Mesothelial cell of epicardium (in vitro differentiated cells): ENCODE data around the gene LIN9. TPM values are rescaled to one million over a fixed set of nuclear protein-coding genes. Genes with fewer than 3 reads are reported as not detected.

Experiments used
- DNase-seq, 2 experiments: peaks; one replicate each; pipeline ENCODE4 v3.0.0; 2021; ENCODE audit warnings: low spot score in 2 of 2; ENCODE audit not compliant: unreplicated experiment in 2 of 2
- H3K27ac Mint-ChIP-seq: 2 replicates; pipeline ENCODE4 v1.8.0; 2021; ENCODE audit warnings: mixed read lengths
- H3K27me3 Mint-ChIP-seq: 2 replicates; pipeline ENCODE4 v1.8.0; 2021; ENCODE audit warnings: low read depth, mixed read lengths
- H3K36me3 Mint-ChIP-seq: 2 replicates; pipeline ENCODE4 v1.8.0; 2021; ENCODE audit warnings: mixed read lengths
- H3K4me1 Mint-ChIP-seq: 2 replicates; pipeline ENCODE4 v1.8.0; 2021; ENCODE audit warnings: mixed read lengths
- H3K4me3 Mint-ChIP-seq: 2 replicates; pipeline ENCODE4 v1.8.0; 2021; ENCODE audit warnings: mild to moderate bottlenecking, moderate library complexity, mixed read lengths
- H3K9me3 Mint-ChIP-seq: 2 replicates; pipeline ENCODE4 v1.8.0; 2021; ENCODE audit warnings: mixed read lengths
- total RNA-seq: library from RNA; stranded (reverse); gene quantifications from 3 replicates; pipeline ENCODE4 v1.2.1, GENCODE V29; 2021
- TF ChIP-seq, protein P1 (sequence below): fragments of 200-600 bp; sonication (generic); IDR thresholded peaks from one replicate; pipeline ENCODE4 v1.5.0; 2021; ENCODE audit warnings: antibody characterized with exemption; ENCODE audit not compliant: unreplicated experiment

Gene LIN9
- total RNA-seq, 1 donor from 2014 or later = 8.9 TPM

GRCh38 chr1:226226601-226227000, 82.4 kb downstream of the LIN9 start:
- H3K4me1 Mint-ChIP-seq = peaks cover 6% of the 10 kb centered on the region
- no peak overlapping the region for H3K27ac Mint-ChIP-seq
- H3K27me3 Mint-ChIP-seq = peaks cover 21% of the 10 kb centered on the region
- no peak for DNase-seq
- H3K4me3 Mint-ChIP-seq = no peak overlapping the region
- TF ChIP-seq, protein P1, sequence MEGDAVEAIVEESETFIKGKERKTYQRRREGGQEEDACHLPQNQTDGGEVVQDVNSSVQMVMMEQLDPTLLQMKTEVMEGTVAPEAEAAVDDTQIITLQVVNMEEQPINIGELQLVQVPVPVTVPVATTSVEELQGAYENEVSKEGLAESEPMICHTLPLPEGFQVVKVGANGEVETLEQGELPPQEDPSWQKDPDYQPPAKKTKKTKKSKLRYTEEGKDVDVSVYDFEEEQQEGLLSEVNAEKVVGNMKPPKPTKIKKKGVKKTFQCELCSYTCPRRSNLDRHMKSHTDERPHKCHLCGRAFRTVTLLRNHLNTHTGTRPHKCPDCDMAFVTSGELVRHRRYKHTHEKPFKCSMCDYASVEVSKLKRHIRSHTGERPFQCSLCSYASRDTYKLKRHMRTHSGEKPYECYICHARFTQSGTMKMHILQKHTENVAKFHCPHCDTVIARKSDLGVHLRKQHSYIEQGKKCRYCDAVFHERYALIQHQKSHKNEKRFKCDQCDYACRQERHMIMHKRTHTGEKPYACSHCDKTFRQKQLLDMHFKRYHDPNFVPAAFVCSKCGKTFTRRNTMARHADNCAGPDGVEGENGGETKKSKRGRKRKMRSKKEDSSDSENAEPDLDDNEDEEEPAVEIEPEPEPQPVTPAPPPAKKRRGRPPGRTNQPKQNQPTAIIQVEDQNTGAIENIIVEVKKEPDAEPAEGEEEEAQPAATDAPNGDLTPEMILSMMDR = no peak
- no peaks in the 10 kb centered on the region for H3K9me3 Mint-ChIP-seq
- peaks cover 6% of the 10 kb centered on the region for H3K36me3 Mint-ChIP-seq

DNA sequence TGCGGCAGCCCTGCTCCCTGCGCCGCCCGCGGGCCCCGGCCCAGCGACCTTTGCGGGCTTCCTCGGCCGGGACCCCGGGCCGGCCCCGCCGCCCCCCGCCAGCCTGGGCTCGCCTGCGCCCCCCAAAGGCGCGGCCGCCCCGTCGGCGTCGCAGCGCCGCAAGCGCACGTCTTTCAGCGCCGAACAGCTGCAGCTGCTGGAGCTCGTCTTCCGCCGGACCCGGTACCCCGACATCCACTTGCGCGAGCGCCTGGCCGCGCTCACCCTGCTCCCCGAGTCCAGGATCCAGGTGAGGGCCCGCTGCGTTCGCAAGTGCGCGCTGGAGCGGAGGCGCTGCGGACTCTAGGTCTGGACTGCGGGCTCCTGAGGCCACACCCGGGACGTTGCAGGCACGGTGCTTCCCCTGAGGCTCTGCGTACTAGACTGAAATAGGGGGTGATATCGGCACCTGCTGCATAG, 85.1 kb downstream of the LIN9 start:
- H3K4me1 Mint-ChIP-seq = peaks cover 15% of the 10 kb centered on the region
- H3K36me3 Mint-ChIP-seq = peaks cover 5% of the 10 kb centered on the region
- peaks cover 21% of the 10 kb centered on the region for H3K27me3 Mint-ChIP-seq
- no peaks in the 10 kb centered on the region for H3K9me3 Mint-ChIP-seq
- no peak overlapping the region for H3K27ac Mint-ChIP-seq
- peak overlapping the region; percentile 85 for H3K4me3 Mint-ChIP-seq
- peak in 1 of 2 experiments; percentile 53 for DNase-seq
- TF ChIP-seq, protein P1 = no peak

DNA sequence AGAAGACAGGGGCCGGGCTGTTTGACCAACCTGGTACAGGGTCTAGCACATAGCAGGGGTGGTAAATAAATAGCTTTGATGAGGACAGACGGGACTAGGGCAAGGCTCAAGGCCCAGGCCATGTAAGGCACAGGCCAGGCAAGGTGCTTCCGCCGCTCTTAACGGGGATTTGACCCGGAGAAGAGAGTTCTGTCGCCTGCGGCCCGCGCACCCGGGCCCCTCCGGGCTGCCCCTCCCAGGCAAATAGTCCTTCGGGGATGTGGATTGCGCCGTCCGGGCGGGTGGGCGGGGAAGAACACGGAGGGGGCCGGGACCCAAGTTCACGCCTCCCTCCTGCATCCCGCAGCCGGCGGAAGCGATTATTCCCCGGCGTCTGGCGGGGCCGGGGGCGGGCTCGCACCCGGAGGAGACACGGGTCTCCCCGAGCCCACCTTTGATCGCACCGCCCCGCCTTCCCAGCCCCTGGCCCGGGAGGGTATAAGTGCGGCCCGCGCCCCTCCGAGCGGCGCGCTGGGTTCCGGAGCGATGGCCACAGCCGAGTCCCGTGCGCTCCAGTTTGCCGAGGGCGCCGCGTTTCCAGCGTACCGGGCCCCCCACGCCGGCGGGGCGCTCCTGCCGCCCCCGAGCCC, 85.7 kb downstream of the LIN9 start, which contains the start of gene MIXL1:
Gene MIXL1 (plus strand): TSS at position 508 of the 629 bp plus-strand sequence. CDS start 18 bp downstream, at position 526.
- Mint-ChIP-seq H3K27ac (no peak within 1 kb of the TSS), H3K4me1 (peaks cover 15% of the 10 kb centered on the region), H3K27me3 (peaks cover 21% of the 10 kb centered on the region), H3K36me3 (peaks cover 5% of the 10 kb centered on the region), H3K9me3 (no peaks in the 10 kb centered on the region), H3K4me3 (peak within 1 kb of the TSS; percentile 85)
- TF ChIP-seq, protein P1 = no peak
- DNase-seq = peak in 1 of 2 experiments; percentile 58

GRCh38 chr1:226222686-226223085, 86.3 kb downstream of the LIN9 start:
- Mint-ChIP-seq H3K4me3 (peak overlapping the region; percentile 46), H3K9me3 (no peaks in the 10 kb centered on the region), H3K27me3 (peaks cover 21% of the 10 kb centered on the region), H3K36me3 (peaks cover 5% of the 10 kb centered on the region), H3K27ac (no peak overlapping the region), H3K4me1 (peaks cover 15% of the 10 kb centered on the region)
- TF ChIP-seq, protein P1 = no peak
- no peak for DNase-seq

DNA sequence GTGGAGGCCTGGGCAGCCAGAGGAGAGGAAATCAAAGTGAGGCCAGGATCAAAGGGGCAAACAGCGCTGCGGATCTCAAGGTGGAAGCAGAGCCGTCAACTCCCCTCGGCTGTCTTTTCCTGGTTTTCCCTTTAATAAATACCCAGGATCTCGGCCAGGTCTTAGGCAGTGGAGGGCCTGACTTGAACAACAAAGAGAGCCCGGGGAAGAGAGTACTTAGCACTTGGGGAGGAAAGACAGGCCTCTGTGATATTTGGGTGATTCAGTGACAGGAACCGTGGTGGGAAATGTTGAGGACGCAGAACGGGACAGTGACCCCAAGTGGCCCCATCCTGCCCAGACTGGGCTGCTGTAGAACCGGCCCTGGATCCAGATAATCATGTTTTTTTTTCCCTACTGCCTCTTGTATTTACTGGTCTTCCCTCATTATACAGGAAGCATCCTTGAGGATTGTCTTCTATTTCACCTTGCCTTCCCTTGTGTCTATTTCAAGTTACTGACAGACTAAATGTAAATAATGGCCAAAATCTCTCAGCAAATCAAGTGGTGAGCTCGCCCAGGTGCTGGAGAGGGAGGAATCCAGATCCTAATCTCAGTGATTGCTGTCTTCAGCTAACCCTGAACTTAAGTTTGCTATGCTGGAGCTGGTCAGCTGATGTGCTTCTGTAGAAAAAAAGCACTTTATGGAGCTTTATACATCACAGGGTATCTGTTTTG, 88.3 kb downstream of the LIN9 start:
- no peak overlapping the region for H3K4me3 Mint-ChIP-seq
- H3K27me3 Mint-ChIP-seq = peaks cover 16% of the 10 kb centered on the region
- TF ChIP-seq, protein P1 = no peak
- no peak overlapping the region for H3K27ac Mint-ChIP-seq
- DNase-seq = no peak
- H3K9me3 Mint-ChIP-seq = no peaks in the 10 kb centered on the region
- H3K4me1 Mint-ChIP-seq = peaks cover 16% of the 10 kb centered on the region
- no peaks in the 10 kb centered on the region for H3K36me3 Mint-ChIP-seq
